GM12892 (cell line): ENCODE data around the gene KRTAP10-7.

Source experiments
- DNase-seq: peaks from one replicate; pipeline ENCODE4 v3.0.0; 2011; ENCODE audit not compliant: insufficient read length
- FAIRE-seq: peaks from 2 replicates; lab custom pipeline; 2011; peaks lifted over from hg19 to GRCh38; lab: Jason Lieb, UNC
- POLR2A ChIP-seq: IDR thresholded peaks from 2 replicates; pipeline ENCODE4 v1.6.1; 2011; ENCODE audit warnings: low read depth, low read length, control low read depth
- POLR2AphosphoS5 ChIP-seq: IDR thresholded peaks from 2 replicates; pipeline ENCODE4 v1.6.1; 2011; ENCODE audit warnings: low read depth, low read length, control low read depth
- TAF1 ChIP-seq: IDR thresholded peaks from 2 replicates; pipeline ENCODE4 v1.6.1; 2011; ENCODE audit warnings: low read depth, mild to moderate bottlenecking, control low read depth, low read length, borderline replicate concordance

KRTAP10-7 gene

GRCh38 chr21:44612669-44613229 is 12.4 kb downstream of the KRTAP10-7 start:
- no peak for TF ChIP-seq TAF1
- TF ChIP-seq POLR2AphosphoS5 = no peak
- TF ChIP-seq POLR2A = no peak
- DNase-seq = no peak
- no peak for FAIRE-seq

- no peak for FAIRE-seq
- TF ChIP-seq POLR2A (no peak), POLR2AphosphoS5 (no peak), TAF1 (no peak)
- no peak for DNase-seq
Measured at GRCh38 chr21:44613386-44614155, 13.2 kb downstream of the KRTAP10-7 start.

GRCh38 chr21:44614161-44614631 is 13.8 kb downstream of the KRTAP10-7 start:
- TF ChIP-seq TAF1 (no peak), POLR2A (no peak), POLR2AphosphoS5 (no peak)
- no peak for FAIRE-seq
- DNase-seq = no peak

- TF ChIP-seq POLR2AphosphoS5 = no peak
- TF ChIP-seq POLR2A = no peak
- no peak for TF ChIP-seq TAF1
- DNase-seq = no peak
- FAIRE-seq = no peak
Measured at GRCh38 chr21:44614961-44615391, 14.6 kb downstream of the KRTAP10-7 start.

GRCh38 chr21:44615466-44615865 is 15.1 kb downstream of the KRTAP10-7 start:
- TF ChIP-seq TAF1 = no peak
- TF ChIP-seq POLR2AphosphoS5 = no peak
- TF ChIP-seq POLR2A = no peak
- DNase-seq (no peak), FAIRE-seq (no peak)

GRCh38 chr21:44615911-44616590 is 15.7 kb downstream of the KRTAP10-7 start:
- DNase-seq = no peak
- TF ChIP-seq POLR2AphosphoS5 (no peak), TAF1 (no peak), POLR2A (no peak)
- no peak for FAIRE-seq

- TF ChIP-seq POLR2AphosphoS5 (no peak), TAF1 (no peak), POLR2A (no peak)
- DNase-seq (no peak), FAIRE-seq (no peak)
Measured at GRCh38 chr21:44616591-44616926, 16.2 kb downstream of the KRTAP10-7 start.

- FAIRE-seq (no peak), DNase-seq (no peak)
- TF ChIP-seq POLR2AphosphoS5 = no peak
- no peak for TF ChIP-seq TAF1
- no peak for TF ChIP-seq POLR2A
Measured at GRCh38 chr21:44617071-44617501, 16.7 kb downstream of the KRTAP10-7 start.

GRCh38 chr21:44618504-44618903 is 18.1 kb downstream of the KRTAP10-7 start:
- FAIRE-seq = no peak
- no peak for TF ChIP-seq TAF1
- TF ChIP-seq POLR2AphosphoS5 = no peak
- no peak for TF ChIP-seq POLR2A
- DNase-seq = no peak

GRCh38 chr21:44618909-44619308 is 18.5 kb downstream of the KRTAP10-7 start:
- TF ChIP-seq TAF1 (no peak), POLR2AphosphoS5 (no peak), POLR2A (no peak)
- DNase-seq (no peak), FAIRE-seq (no peak)

GRCh38 chr21:44619886-44620285 is 19.5 kb downstream of the KRTAP10-7 start:
- DNase-seq = no peak
- FAIRE-seq = no peak
- TF ChIP-seq POLR2AphosphoS5 (no peak), TAF1 (no peak), POLR2A (no peak)

GRCh38 chr21:44623575-44623974 is 23.2 kb downstream of the KRTAP10-7 start:
- DNase-seq (no peak), FAIRE-seq (no peak)
- TF ChIP-seq POLR2AphosphoS5 (no peak), TAF1 (no peak), POLR2A (no peak)
